Neuron (in vitro differentiated cells): ENCODE results near the gene TWIST2.

Experiments used
- H2AFZ ChIP-seq: one replicate; pipeline ENCODE4 v1.6.1; 2013; ENCODE audit warnings: low read depth, mild to moderate bottlenecking, inconsistent platforms, low read length, moderate library complexity
- H3K27me3 ChIP-seq: one replicate; pipeline ENCODE4 v1.6.1; 2013; ENCODE audit warnings: low read length; ENCODE audit not compliant: insufficient read depth
- H3K36me3 ChIP-seq: one replicate; pipeline ENCODE4 v1.6.1; 2013; ENCODE audit warnings: low read length; ENCODE audit not compliant: insufficient read depth
- H3K4me1 ChIP-seq: one replicate; pipeline ENCODE4 v1.6.1; 2013; ENCODE audit warnings: low read length; ENCODE audit not compliant: insufficient read depth
- H3K4me3 ChIP-seq: 2 replicates; pipeline ENCODE4 v1.5.1; 2013; ENCODE audit warnings: mild to moderate bottlenecking, low read length, moderate library complexity
- H3K9me3 ChIP-seq: one replicate; pipeline ENCODE4 v1.6.1; 2013; ENCODE audit warnings: low read length

TWIST2 gene

DNA sequence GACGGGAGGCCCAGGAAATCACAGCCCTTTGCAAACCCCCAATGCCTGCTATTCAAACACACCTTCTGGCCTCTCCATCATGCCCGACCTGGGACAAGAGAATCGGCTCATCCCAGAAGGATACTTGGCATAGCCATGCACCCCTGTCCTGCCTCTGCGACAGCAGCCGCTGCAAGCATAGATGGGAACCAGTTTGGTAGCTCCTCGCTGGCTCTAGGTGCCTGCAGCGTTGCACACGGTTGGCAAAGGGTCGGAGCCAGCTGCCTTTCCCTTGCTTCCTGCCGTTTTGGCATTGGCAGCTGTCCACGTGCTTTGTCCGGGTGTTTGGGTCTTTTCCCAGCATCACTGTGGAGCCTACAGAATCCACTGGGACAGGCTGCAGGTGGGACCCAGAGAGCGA lies 76.9 kb downstream of the TWIST2 start:
- H3K4me1 ChIP-seq = no peaks in the 10 kb centered on the region
- H3K36me3 ChIP-seq = no peaks in the 10 kb centered on the region
- no peaks in the 10 kb centered on the region for H3K9me3 ChIP-seq
- no peak overlapping the region for H2AFZ ChIP-seq
- H3K27me3 ChIP-seq = peaks cover 8% of the 10 kb centered on the region
- H3K4me3 ChIP-seq = no peak overlapping the region

DNA sequence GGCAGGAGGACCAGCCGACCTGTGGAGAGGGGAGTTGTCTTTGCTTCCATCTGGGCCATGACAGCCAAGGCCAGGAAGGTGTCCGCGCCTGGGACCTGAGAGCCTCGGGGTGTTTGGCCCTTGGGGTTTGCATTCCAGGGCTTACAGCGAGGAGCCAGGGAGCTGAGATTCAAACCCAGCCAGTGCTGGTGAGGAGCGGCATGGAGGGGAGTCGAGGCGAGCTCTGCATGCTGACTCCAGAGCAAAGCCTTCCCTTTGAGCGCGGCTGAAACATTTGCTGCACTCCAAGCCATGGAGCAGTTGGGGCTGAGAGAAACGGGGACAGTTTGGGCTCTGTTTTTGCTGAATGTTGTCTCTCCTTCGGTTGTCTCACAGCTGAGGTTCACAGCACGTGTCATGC lies 77.4 kb downstream of the TWIST2 start:
- Histone ChIP-seq H2AFZ (no peak overlapping the region), H3K4me3 (no peak overlapping the region), H3K27me3 (peaks cover 8% of the 10 kb centered on the region), H3K36me3 (no peaks in the 10 kb centered on the region), H3K9me3 (no peaks in the 10 kb centered on the region), H3K4me1 (no peaks in the 10 kb centered on the region)

DNA sequence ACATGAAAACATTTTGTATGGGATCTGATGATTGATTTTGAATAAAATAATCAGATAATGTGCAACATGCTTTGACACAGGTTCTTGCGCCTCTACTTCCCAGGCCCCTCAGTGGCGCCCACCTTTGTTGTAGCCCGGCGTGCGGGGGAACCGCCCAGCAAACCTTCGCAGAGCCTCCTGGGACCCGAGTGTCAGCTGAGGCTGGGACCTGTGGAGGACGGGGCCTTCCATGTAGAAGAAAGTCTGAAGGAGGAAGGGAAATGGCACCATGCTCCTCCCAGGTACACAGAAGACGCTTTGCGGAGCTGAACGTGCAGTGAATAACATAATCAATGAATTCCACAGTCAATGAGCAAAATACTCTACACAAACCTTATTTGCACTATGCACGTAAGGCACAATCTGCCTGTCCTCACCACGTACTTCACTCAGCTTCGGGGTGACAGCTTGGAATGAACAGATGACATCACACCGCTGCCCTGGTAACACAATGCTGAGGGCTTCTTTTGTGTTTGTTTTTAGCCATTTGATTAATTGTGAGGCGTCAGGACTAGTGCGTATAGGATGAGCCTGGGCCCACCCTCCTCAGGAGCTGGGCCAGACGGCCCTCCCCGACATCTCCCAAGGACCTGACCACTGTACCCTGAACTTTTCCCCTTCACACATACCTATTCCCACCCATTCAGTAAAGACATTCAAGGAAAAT lies 78.1 kb downstream of the TWIST2 start:
- H3K4me1 ChIP-seq = no peaks in the 10 kb centered on the region
- no peak overlapping the region for H2AFZ ChIP-seq
- no peak overlapping the region for H3K4me3 ChIP-seq
- H3K9me3 ChIP-seq = no peaks in the 10 kb centered on the region
- no peaks in the 10 kb centered on the region for H3K36me3 ChIP-seq
- peaks cover 8% of the 10 kb centered on the region for H3K27me3 ChIP-seq

DNA sequence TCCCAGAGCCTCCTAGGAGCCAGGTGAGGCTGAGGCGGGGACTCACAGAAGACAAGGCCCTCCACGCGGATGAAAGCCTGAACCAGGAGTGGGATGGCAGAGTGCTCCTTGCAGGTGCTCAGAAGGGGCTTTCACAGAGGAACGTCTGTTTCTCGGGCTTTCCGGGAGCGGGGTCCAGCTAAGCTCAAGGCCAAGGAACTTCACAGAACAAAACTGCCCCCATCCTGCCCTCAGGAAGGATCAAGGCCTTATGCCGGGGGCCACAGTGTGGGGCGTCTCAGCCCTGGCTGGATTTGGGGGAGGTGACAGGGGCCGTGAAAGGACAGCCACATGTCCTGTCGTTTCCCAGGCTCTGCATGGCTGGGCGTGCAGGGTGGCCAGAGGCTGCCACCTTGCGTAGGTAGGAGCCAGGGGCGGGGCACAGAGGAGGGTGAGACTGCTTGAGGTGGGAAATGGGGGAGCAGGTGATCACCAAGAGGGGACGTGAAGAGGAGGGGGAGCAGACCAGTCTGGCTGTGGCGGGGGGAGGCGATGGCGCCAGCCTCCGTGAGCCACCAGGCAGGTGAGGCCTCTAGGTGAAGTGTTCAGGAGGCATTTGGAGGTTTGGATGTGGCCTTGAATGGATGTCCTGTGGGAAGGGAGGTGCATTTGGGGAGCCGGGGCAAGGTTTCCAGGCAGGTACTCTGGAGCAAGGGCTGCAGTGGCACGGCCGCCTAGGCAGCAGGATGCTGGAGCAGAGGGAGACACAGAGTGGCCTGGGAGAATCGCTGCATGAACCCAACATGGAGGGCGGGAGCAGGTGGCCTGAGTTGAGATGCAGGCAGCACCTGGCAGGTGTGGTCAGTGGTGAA lies 79.1 kb downstream of the TWIST2 start:
- no peak overlapping the region for H3K4me3 ChIP-seq
- H3K9me3 ChIP-seq = no peaks in the 10 kb centered on the region
- no peaks in the 10 kb centered on the region for H3K4me1 ChIP-seq
- peaks cover 8% of the 10 kb centered on the region for H3K27me3 ChIP-seq
- no peaks in the 10 kb centered on the region for H3K36me3 ChIP-seq
- H2AFZ ChIP-seq = no peak overlapping the region

DNA sequence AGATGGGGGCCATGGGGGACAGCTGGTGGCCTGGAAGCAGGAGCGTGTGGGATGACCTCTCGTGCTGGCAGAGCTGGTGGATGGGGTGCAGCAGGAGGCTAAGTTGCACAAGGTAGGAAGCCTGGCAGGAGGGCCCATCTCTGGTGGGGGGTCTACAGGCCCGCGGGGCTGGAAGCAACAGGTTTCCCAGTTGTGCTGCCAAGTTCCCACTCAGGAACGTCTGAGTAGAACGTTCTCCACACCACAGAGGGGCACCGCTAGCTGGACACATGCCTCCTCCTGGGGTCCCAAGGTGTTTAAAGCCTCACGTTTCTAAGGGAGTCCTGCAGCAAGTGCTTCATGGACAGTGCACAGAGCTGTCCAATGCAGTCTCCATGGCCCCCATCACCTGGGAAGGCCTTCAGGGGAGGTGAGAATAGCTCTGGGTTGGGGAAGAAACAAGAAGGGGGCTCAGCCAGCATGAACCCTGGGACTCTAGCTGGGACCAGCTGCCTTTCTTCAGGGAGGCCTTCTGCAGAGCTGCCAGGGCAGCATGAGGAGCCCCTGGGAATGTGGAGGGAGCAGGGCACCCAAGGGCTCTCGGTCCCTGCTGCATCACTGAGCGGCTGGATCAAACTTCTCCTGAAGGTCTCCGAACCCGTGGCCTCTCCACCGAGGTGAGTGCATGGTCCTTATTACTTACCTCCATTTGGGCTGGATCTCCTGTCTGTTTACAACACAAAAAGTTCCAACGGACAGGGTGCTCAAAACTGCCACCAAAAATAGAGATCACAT lies 80.0 kb downstream of the TWIST2 start:
- H3K4me3 ChIP-seq = no peak overlapping the region
- H3K36me3 ChIP-seq = no peaks in the 10 kb centered on the region
- no peak overlapping the region for H2AFZ ChIP-seq
- H3K27me3 ChIP-seq = peaks cover 8% of the 10 kb centered on the region
- H3K9me3 ChIP-seq = no peaks in the 10 kb centered on the region
- H3K4me1 ChIP-seq = no peaks in the 10 kb centered on the region

DNA sequence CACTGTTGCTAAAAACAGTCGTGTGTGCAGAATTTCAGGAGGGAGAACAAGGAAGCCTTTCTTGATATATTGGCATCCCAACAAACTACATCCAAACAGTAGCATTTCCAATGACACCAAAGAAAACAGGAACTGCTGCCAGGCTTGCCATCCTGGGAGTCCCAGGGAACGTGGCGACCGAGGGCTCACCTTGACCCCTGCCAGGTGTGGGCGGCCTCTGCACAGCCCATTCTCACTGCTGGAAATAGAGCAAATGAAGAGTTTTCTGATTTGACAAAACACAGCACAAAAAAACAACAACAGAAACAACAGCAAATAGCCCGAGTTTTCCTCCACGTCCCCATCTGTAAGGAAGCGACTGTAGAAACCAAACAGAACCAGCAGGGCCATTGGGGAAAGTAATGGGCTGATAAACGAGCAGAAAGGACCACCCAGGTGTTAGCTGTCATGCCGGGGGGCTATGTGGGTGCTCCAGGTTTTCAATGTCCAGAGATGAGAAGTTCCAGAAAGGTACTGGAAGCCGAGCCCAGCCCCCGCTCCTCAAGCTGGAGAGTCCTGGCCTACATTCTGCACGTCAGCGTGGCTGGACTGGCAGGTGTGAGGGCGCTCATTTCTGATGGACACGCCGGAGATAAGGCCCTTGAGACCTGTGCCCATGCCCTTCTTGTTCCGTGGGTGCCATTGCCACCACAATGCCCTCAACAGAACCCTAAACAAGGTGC lies 80.8 kb downstream of the TWIST2 start:
- Histone ChIP-seq H3K27me3 (peaks cover 6% of the 10 kb centered on the region), H3K36me3 (no peaks in the 10 kb centered on the region), H3K9me3 (no peaks in the 10 kb centered on the region), H3K4me3 (no peak overlapping the region), H3K4me1 (no peaks in the 10 kb centered on the region), H2AFZ (no peak overlapping the region)

DNA sequence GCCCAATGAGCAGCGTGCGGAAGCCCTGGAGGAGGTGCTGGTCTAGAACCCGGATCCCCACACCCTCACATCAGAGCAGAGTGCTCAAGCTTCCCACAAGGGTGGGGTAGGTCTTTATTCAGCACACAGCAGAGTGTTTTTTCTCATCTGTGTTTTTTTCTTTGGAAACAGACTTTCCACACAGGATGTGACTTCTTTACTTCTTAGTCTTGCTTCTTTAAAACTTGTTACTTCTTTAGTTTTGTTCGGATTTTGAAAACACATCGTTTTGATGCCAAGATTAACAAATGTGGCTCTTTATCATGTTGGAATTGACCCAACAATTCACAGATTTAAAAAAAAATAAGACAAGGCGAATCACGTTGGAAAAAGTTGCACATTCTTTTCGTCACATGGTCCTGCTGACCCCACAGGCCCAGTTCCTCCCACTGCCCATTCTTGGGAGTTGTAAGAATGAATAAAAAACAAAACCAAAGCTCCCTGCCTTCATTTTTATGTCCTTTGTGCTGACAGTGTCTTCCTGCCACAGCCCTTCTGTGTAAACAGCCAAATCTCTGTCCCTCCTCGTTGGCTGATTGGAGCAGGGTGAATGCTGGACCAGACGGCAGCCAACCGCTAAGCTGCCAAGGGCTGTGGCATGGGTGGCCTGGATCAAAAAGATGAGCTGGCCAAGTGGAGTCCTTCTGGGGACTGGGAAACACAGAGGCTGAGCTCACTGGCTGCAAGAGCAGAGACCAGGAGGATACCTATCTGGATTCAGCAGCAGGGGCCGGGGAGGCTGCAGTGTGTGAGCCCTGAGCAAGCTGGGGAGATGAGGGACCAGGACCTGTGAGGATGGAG lies 81.6 kb downstream of the TWIST2 start:
- H3K36me3 ChIP-seq = no peaks in the 10 kb centered on the region
- H3K27me3 ChIP-seq = peaks cover 6% of the 10 kb centered on the region
- H3K4me1 ChIP-seq = no peaks in the 10 kb centered on the region
- H3K4me3 ChIP-seq = no peak overlapping the region
- H2AFZ ChIP-seq = no peak overlapping the region
- no peaks in the 10 kb centered on the region for H3K9me3 ChIP-seq

DNA sequence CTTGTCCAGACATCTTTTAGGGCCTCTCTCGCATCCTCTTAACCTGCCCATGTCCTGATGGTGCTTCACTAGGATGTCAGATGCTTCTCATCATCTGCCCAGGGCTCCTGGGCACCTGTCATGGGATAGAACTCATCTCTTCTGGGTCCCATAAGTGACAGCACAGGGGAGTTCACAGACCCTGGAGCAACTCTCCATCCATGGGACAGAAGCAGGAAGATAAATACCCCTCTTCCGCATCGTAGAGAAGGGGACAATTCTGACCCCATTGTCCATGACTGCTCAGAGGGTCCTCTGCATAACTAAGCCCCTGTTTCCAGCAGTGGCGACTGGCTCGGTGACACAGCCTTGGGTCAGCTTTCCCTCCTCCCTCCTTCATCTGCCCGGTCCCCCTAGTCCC lies 82.3 kb downstream of the TWIST2 start:
- Histone ChIP-seq H3K36me3 (no peaks in the 10 kb centered on the region), H3K4me3 (no peak overlapping the region), H2AFZ (no peak overlapping the region), H3K27me3 (peaks cover 6% of the 10 kb centered on the region), H3K9me3 (no peaks in the 10 kb centered on the region), H3K4me1 (no peaks in the 10 kb centered on the region)

DNA sequence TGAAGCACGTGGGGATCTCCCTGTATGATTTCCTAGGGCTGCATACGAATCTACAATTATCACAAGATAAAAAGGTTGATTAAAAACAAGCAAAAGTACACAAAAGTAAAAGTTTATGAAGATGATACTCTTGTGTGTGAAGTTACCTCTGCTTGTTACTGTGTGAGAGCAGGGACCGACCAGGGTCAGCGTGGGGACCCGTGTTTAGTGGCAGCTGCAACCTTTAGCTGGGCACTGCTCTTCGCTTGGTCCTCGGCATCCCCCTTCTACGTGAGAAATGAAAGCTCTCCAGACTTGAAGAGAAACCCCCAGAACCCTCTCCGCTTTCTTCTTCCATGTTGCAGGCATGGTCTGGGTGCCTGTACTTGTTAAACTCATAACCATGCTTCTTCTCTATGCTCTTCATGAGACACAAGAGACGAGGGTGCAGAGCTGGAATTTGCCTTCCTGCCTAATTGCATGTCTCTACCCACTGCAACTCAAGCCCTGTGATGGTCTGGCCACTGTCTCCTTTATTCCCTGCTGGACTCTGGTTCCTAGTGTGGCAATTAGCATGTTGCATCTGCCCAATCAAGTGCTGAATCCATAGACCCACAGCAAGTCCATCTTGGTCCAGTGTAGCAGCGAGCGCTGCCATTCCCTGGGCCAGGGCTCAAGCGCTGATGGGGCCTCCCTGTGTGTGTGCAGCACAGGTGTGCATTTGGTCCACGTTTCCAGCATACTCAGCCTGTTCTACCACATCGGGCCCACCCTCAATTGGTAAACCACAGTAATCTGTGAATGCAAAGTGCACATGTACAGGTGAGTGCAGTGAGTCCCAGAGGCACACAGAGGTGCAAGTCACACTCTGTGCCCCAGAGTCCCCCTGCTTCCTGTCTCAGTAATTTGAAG lies 88.5 kb downstream of the TWIST2 start:
- H3K4me1 ChIP-seq = no peaks in the 10 kb centered on the region
- H3K9me3 ChIP-seq = no peaks in the 10 kb centered on the region
- H2AFZ ChIP-seq = no peak overlapping the region
- no peaks in the 10 kb centered on the region for H3K36me3 ChIP-seq
- no peak overlapping the region for H3K4me3 ChIP-seq
- no peaks in the 10 kb centered on the region for H3K27me3 ChIP-seq

DNA sequence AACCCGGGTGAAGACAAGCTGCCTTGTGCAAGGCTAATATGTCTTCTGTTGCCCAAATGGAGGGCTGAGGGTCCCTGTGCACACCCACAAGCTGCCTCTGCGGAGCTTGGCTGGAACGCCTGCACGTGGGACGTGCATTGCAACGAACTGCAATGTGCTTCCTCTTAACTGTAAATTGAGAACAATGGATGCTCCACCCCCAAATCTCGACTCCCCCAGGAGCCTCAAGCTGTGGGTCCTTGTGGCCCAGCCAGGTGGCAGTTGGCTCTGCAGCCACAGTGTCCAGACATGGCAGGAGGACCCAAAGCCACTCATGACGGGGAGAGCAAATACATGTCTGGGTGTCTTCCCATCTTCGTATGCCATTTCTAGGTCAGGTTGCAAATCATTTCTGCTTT lies 90.1 kb downstream of the TWIST2 start:
- Histone ChIP-seq H2AFZ (no peak overlapping the region), H3K4me1 (no peaks in the 10 kb centered on the region), H3K9me3 (no peaks in the 10 kb centered on the region), H3K4me3 (no peak overlapping the region), H3K36me3 (no peaks in the 10 kb centered on the region), H3K27me3 (peaks cover 3% of the 10 kb centered on the region)

DNA sequence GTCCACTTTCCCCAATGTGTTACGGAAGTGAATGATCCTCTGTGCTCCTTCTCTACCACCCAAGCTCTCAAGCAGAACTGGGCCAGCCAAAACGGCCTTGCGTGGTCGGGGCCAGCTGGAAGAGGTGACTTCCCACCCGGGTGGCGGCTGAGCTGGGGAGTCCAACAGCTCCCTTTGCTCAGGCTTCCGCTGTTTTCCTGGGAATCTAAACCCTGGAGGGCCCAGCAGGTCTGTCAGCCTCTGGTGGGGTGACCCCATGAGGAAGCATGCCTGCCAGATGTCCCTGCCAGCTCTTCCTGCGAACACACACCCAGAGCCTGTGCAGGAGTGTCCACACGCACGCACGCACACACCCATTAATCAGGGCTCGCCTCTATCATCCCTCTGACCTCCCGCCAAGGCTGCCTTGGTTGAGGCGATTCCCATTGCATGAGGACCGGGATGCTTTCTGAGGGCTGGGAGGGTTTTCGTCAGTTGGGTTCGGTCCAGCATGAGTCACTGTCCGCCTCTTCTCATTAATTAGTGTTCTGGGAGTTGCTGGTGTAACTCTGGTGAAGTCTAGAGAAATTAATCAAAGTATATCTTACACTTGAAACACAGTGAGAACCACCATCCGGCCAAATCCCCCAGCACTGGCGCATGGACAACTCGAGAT lies 90.6 kb downstream of the TWIST2 start:
- H3K4me3 ChIP-seq = no peak overlapping the region
- H3K27me3 ChIP-seq = peaks cover 5% of the 10 kb centered on the region
- no peak overlapping the region for H2AFZ ChIP-seq
- H3K36me3 ChIP-seq = no peaks in the 10 kb centered on the region
- no peaks in the 10 kb centered on the region for H3K9me3 ChIP-seq
- H3K4me1 ChIP-seq = no peaks in the 10 kb centered on the region
